ENCODE measurements around the gene COLEC12. TPM values are rescaled to one million over a fixed set of nuclear protein-coding genes. Genes with fewer than 3 reads are reported as not detected.

COLEC12 gene
- total and polyA plus RNA-seq, 10 of the 15 experiments (the other 5 are each of a cell fraction or from before 2014, with no cell fraction given), result 0.04 to 0.05 TPM; not detected in 8

- TF ChIP-seq KDM1A (IDR thresholded peaks at IDR 0.05; ENCODE audit: borderline replicate concordance), result no peak
- TF ChIP-seq ZNF24 (IDR thresholded peaks at IDR 0.05), result no peak
- TF ChIP-seq FOS (IDR thresholded peaks at IDR 0.05; ENCODE audit: borderline replicate concordance, extremely low read depth, insufficient read length), result no peak
- TF ChIP-seq, protein P1, sequence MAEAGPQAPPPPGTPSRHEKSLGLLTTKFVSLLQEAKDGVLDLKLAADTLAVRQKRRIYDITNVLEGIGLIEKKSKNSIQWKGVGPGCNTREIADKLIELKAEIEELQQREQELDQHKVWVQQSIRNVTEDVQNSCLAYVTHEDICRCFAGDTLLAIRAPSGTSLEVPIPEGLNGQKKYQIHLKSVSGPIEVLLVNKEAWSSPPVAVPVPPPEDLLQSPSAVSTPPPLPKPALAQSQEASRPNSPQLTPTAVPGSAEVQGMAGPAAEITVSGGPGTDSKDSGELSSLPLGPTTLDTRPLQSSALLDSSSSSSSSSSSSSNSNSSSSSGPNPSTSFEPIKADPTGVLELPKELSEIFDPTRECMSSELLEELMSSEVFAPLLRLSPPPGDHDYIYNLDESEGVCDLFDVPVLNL (IDR thresholded peaks at IDR 0.05; ENCODE audit: low read depth, low read length), result no peak
- TF ChIP-seq NFIC (IDR thresholded peaks at IDR 0.05; ENCODE audit: low read depth, low read length), result no peak
Observed at GRCh38 chr18:515838-516237, 15.3 kb upstream of the COLEC12 start (continued).

DNA sequence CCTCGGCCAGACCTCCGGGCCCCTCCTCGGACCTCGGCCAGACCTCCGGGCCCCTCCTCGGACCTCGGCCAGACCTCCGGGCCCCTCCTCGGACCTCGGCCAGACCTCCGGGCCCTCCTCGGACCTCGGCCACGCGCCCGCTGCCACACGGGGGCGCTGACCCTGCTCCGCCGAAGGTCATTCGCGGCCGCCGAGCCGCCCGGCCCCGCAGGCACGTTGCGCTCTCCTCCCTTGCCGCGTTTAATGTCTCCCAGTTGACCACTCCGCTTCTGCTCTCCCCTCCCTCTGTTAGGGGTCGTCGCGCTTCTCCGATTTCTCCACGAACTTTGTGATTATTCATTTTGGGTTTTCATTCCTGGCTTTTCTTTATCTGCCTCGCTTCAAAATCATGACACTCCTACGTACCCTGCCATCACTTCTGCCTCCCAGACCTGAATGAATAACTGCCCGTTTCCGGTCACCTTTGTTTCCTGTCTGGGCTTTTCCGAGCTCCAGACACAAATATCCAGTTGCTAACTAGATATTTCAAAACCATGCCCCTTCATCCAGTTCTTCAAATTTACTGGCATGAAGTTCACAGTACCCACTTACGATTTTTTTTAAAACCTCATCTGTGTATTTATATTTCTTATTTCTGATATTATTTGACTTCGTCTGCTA is 14.8 kb upstream of the COLEC12 start:
- in situ Hi-C loops (cut with MboI), result no loop called here
- H3K4me2 ChIP-seq (ENCODE audit: control insufficient read depth, insufficient read depth), result no peak overlapping the region
- DNase-seq (ENCODE audit: low read depth, low spot score), result no peak
- H3K27me3 ChIP-seq (replicated peaks in 1 of 2; ENCODE audit: control insufficient read depth in 2 of 2, insufficient read depth in 2 of 2, low read length in 1 of 2), result no peaks in the 10 kb centered on the region
- SMC1A ChIA-PET (ENCODE audit: uncharacterized antibody, unreplicated experiment), result no interaction called here
- no peaks in the 10 kb centered on the region for H3K36me3 ChIP-seq (ENCODE audit: control insufficient read depth in 2 of 2, insufficient read depth in 2 of 2, low read length in 1 of 2)
- RAD21 ChIA-PET (ENCODE audit: unreplicated experiment), result no interaction called here
- ATAC-seq, result no peak
- H3K4me3 ChIP-seq, result no peak overlapping the region
- H3K79me2 ChIP-seq (ENCODE audit: control insufficient read depth, insufficient read depth, low read length), result no peaks in the 10 kb centered on the region
- H3K27ac ChIP-seq (ENCODE audit: control insufficient read depth, insufficient read depth), result no peak overlapping the region
- intact Hi-C loops (cut with micrococcal nuclease; ENCODE audit: unreplicated experiment), result no loop called here
- no peak overlapping the region for H2AFZ ChIP-seq (ENCODE audit: control insufficient read depth, low read depth, low read length)
- H4K20me1 ChIP-seq (ENCODE audit: control insufficient read depth, insufficient read depth), result no peaks in the 10 kb centered on the region
- POLR2A ChIA-PET, result no interaction called here
- 84% methylated on average over 36 of the region's 44 CpGs for WGBS (ENCODE audit: insufficient coverage, insufficient replicate concordance, low lambda C conversion rate, missing lambda C conversion rate)
- no peak overlapping the region for H3K9ac ChIP-seq (ENCODE audit: control insufficient read depth, insufficient read depth, low read length)
- H3K4me1 ChIP-seq (ENCODE audit: control insufficient read depth, insufficient read depth, low read length), result 0 out of 2 replicates have a peak, but pooled peaks cover 3% of the 10 kb centered on the region
- FAIRE-seq, result no peak
- no TSS peak for BruUV-seq (replicated peaks)
- H3K9me3 ChIP-seq (replicated peaks; ENCODE audit: control insufficient read depth, insufficient read depth, low read length), result no peaks in the 10 kb centered on the region
- CTCF ChIA-PET, result no interaction called here
- TF ChIP-seq CUX1 (IDR thresholded peaks at IDR 0.05; ENCODE audit: insufficient replicate concordance, low read depth, low read length) (no peak), POU2F2 (IDR thresholded peaks at IDR 0.05; ENCODE audit: borderline replicate concordance, low read depth, low read length) (no peak), WRNIP1 (IDR thresholded peaks at IDR 0.05; ENCODE audit: borderline replicate concordance, low read depth, low read length) (no peak), PRDM15 (CRISPR knock-in tag; IDR thresholded peaks at IDR 0.05) (no peak)

Data from GM12878 (cell line).